MCF 10A (cell line): ENCODE data around the gene AHNAK. TPM values are rescaled to one million over a fixed set of nuclear protein-coding genes. Genes with fewer than 3 reads are reported as not detected.

ENCODE experiments used
- BruUV-seq: library from RNA; stranded (reverse); fragments of 400-500 nt; replicated peaks from 2 replicates; lab custom pipeline; 2021; lab: Mats Ljungman, UMichigan
- CTCF ChIA-PET: fragments of 300-600 bp; sonication (Branson Sonifier 250); formaldehyde crosslinking; extraction: SDS; loops from one replicate; lab custom pipeline; 2021; ENCODE audit warnings: antibody characterized with exemption, inconsistent platforms; lab: Yijun Ruan, JAX
- POLR2A ChIA-PET: fragments of 300-600, 350-650 bp; sonication (Branson Sonifier 250); formaldehyde crosslinking; extraction: SDS; loops from one replicate; lab custom pipeline; 2020; ENCODE audit warnings: antibody characterized with exemption, inconsistent platforms; lab: Yijun Ruan, JAX
- DNase-seq: peaks from one replicate; pipeline ENCODE4 v3.0.0-alpha.2; 2018; ENCODE audit not compliant: unreplicated experiment
- H3K27ac Mint-ChIP-seq: one replicate; pipeline ENCODE4 v1.8.0; 2022; ENCODE audit warnings: mild to moderate bottlenecking, low read depth, mixed read lengths; ENCODE audit not compliant: unreplicated experiment
- H3K27me3 Mint-ChIP-seq: one replicate; pipeline ENCODE4 v1.8.0; 2022; ENCODE audit warnings: mixed read lengths; ENCODE audit not compliant: insufficient read depth, unreplicated experiment
- H3K36me3 Mint-ChIP-seq: one replicate; pipeline ENCODE4 v1.8.0; 2022; ENCODE audit warnings: mild to moderate bottlenecking, moderate library complexity, mixed read lengths; ENCODE audit not compliant: insufficient read depth, unreplicated experiment
- H3K4me1 Mint-ChIP-seq: one replicate; pipeline ENCODE4 v1.8.0; 2022; ENCODE audit warnings: mixed read lengths; ENCODE audit not compliant: insufficient read depth, unreplicated experiment
- H3K4me3 Mint-ChIP-seq: one replicate; pipeline ENCODE4 v1.8.0; 2022; ENCODE audit warnings: mild to moderate bottlenecking, moderate library complexity, mixed read lengths; ENCODE audit not compliant: unreplicated experiment
- H3K9me3 Mint-ChIP-seq: one replicate; pipeline ENCODE4 v1.8.0; 2022; ENCODE audit warnings: mixed read lengths; ENCODE audit not compliant: unreplicated experiment
- intact Hi-C: fragments of 100-400 bp; cut with micrococcal nuclease; formaldehyde crosslinking; loops from 2 replicates; pipeline ENCODE4 v1.14.1; 2022
- total RNA-seq: library from RNA; stranded (reverse); gene quantifications from 2 replicates; pipeline ENCODE4 v1.2.3, GENCODE V29; 2022
- TF ChIP-seq, protein P1 (sequence below): fragments of 200-600 bp; IDR thresholded peaks from one replicate; pipeline ENCODE4 v1.8.0; 2022; ENCODE audit warnings: antibody characterized with exemption, mild to moderate bottlenecking; ENCODE audit not compliant: unreplicated experiment

AHNAK gene
- total RNA-seq, 1 experiment from 2014 or later, result 429 TPM

GRCh38 chr11:62468577-62468976, 78.0 kb downstream of the AHNAK start:
- H3K27ac Mint-ChIP-seq, result no peak overlapping the region
- intact Hi-C loops, result no loop called here
- BruUV-seq, result no TSS peak
- H3K9me3 Mint-ChIP-seq, result no peaks in the 10 kb centered on the region
- H3K36me3 Mint-ChIP-seq, result no peaks in the 10 kb centered on the region
- no peaks in the 10 kb centered on the region for H3K27me3 Mint-ChIP-seq
- H3K4me1 Mint-ChIP-seq, result peaks cover 12% of the 10 kb centered on the region
- POLR2A ChIA-PET, result interaction anchor here (1.8 kb wide), 1 partner anchor 32 kb away, joined by 4 read pairs; no protein-coding TSS in a partner anchor
- CTCF ChIA-PET, result interaction anchor here (0.6 kb wide), 1 partner anchor 104 kb away, joined by 3 read pairs; no protein-coding TSS in a partner anchor
- no peak overlapping the region for H3K4me3 Mint-ChIP-seq
- TF ChIP-seq, protein P1, sequence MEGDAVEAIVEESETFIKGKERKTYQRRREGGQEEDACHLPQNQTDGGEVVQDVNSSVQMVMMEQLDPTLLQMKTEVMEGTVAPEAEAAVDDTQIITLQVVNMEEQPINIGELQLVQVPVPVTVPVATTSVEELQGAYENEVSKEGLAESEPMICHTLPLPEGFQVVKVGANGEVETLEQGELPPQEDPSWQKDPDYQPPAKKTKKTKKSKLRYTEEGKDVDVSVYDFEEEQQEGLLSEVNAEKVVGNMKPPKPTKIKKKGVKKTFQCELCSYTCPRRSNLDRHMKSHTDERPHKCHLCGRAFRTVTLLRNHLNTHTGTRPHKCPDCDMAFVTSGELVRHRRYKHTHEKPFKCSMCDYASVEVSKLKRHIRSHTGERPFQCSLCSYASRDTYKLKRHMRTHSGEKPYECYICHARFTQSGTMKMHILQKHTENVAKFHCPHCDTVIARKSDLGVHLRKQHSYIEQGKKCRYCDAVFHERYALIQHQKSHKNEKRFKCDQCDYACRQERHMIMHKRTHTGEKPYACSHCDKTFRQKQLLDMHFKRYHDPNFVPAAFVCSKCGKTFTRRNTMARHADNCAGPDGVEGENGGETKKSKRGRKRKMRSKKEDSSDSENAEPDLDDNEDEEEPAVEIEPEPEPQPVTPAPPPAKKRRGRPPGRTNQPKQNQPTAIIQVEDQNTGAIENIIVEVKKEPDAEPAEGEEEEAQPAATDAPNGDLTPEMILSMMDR, result no peak
- DNase-seq, result no peak

DNA sequence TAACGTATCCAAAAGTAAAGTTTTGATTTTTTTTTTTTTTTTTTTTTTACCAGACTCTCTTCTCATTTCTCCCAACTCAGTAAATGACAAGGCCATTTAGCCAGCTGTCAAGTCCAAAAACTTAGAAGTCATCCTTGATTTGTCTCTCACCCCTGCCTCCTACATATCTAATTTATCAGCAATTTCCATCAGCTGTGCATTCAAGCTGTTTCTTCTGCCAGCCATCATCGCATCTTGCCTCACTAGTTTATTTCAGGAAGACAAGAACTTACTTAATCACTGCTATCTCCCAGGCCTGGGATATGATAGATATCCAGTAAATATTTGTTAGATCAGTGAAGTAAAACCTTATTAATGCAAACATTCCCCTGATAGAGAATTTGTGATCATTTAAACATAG, 80.2 kb downstream of the AHNAK start:
- no peak for DNase-seq
- Mint-ChIP-seq H3K9me3 (no peaks in the 10 kb centered on the region), H3K4me1 (no peaks in the 10 kb centered on the region), H3K4me3 (no peak overlapping the region), H3K27ac (no peak overlapping the region), H3K27me3 (no peaks in the 10 kb centered on the region), H3K36me3 (no peaks in the 10 kb centered on the region)
- intact Hi-C loops, result no loop called here
- CTCF ChIA-PET, result interaction anchor here (0.6 to 1.4 kb wide), 2 partner anchors 42 to 160 kb away, joined by 3 read pairs; no protein-coding TSS in a partner anchor
- TF ChIP-seq, protein P1, result no peak
- POLR2A ChIA-PET, result no interaction called here
- BruUV-seq, result no TSS peak

- POLR2A ChIA-PET, result interaction anchor here (0.6 kb wide), 1 partner anchor 36 kb away, joined by 3 read pairs; no protein-coding TSS in a partner anchor
- Mint-ChIP-seq H3K27ac (no peak overlapping the region), H3K4me1 (no peaks in the 10 kb centered on the region), H3K4me3 (no peak overlapping the region), H3K27me3 (no peaks in the 10 kb centered on the region), H3K9me3 (no peaks in the 10 kb centered on the region), H3K36me3 (no peaks in the 10 kb centered on the region)
- CTCF ChIA-PET, result no interaction called here
- BruUV-seq, result no TSS peak
- TF ChIP-seq, protein P1, result no peak
- intact Hi-C loops, result no loop called here
- DNase-seq, result no peak
Measured at GRCh38 chr11:62464655-62465054, 82.0 kb downstream of the AHNAK start.

- no peaks in the 10 kb centered on the region for H3K36me3 Mint-ChIP-seq
- intact Hi-C loops, result no loop called here
- BruUV-seq, result no TSS peak
- ChIA-PET CTCF (interaction anchor here (0.7 kb wide), 2 partner anchors 405 to 752 kb away, joined by 3 read pairs; no protein-coding TSS in a partner anchor), POLR2A (interaction anchor here (0.7 kb wide), 1 partner anchor 45 kb away, joined by 3 read pairs; no protein-coding TSS in a partner anchor)
- TF ChIP-seq, protein P1, result no peak
- H3K4me3 Mint-ChIP-seq, result no peak overlapping the region
- DNase-seq, result no peak
- no peaks in the 10 kb centered on the region for H3K4me1 Mint-ChIP-seq
- no peaks in the 10 kb centered on the region for H3K27me3 Mint-ChIP-seq
- no peak overlapping the region for H3K27ac Mint-ChIP-seq
- H3K9me3 Mint-ChIP-seq, result no peaks in the 10 kb centered on the region
Measured at GRCh38 chr11:62463121-62463542, 83.5 kb downstream of the AHNAK start.
